HL-60/S4 treated with phorbol 12-myristate 13-acetate at 8.2 ng/mL for 4 days and 3 days (cell line): ENCODE measurements around the gene INS.

ENCODE experiments used
- in situ Hi-C: fragments of 300-500 bp; cut with MboI; formaldehyde crosslinking; loops from 2 replicates; pipeline ENCODE4 v1.15.0; 2022; ENCODE audit warnings: low sequenced_read_pairs

Gene INS

DNA sequence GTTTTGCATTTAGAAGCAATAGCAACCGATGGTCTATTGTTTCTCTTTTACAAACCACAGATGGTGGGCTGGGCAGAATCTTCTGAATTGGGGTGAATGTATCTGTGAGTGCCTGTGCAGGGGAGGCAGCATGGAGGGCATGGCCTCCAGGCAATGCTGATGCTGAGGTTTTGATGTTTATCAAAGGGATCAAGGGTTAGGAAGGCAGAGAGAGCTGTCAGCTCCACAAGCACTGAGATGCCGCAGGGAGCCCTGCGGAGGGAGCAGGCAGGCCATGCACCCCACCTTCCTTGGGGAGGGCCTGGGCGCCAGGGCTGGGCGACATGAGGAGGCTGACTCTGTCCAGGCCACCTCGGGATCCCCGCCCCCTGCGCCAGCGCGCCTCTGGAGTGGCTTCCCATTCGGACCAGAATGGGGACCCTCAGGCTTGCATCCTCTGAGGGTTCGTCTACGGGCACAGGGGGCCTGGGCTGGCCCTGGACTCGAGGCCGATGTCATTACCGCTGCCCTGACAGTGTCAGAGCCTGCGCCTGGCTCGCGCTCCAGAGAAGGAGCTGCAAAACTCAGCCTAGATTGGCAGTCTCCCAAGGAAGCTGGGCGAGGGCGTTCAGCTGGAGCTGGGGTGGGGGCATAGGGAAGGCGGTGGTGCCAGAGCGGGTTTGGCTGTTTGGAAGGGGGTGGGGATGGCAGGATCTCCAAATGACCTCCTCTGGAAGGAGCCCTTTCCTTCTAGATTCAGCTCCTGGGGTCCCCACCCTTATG is 24.5 kb upstream of the INS start:
- in situ Hi-C loops, result loop anchor here (25.0 kb wide), 1 partner anchor 227 kb away; the partner anchor contains the start of gene TSSC4

DNA sequence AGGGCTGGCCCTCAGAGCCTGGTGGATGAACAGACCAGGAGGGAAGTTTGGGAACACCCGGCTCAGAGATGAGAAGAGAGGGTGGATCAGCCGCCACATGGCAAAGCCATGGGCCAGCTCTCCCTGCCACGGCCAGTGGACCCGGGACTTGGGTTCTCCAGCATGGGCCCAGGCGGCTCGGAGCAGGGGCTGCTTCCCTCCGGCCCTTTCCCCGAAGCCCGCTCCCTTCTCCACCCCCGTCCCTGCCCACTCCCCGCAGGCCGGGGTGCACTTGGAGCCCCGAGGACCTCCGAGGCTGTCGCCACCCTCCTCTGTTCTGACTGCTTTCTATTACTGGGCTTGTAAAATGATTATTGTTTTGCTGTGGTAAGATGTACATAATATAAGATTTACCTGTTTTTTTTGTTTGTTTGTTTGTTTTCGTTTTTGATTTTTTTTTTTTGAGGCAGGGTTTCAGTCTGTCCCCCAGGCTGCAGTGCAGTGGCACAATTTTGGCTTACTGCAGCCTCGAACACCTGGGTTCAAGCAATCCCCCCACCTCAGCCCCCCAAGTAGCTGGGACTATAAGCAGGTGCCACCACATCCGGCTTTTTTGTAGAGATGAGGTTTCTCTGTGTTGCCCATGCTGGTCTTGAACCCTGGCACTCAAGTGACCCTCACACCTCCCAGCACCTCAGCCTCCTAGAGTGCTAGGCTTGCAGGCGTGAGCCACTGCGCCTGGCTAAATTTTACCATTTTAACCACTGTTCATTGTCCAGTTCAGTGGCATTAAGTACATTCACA is 21.9 kb upstream of the INS start:
- in situ Hi-C loops, result loop anchor here (25.0 kb wide), 1 partner anchor 229 kb away; the partner anchor contains the start of gene TSSC4

DNA sequence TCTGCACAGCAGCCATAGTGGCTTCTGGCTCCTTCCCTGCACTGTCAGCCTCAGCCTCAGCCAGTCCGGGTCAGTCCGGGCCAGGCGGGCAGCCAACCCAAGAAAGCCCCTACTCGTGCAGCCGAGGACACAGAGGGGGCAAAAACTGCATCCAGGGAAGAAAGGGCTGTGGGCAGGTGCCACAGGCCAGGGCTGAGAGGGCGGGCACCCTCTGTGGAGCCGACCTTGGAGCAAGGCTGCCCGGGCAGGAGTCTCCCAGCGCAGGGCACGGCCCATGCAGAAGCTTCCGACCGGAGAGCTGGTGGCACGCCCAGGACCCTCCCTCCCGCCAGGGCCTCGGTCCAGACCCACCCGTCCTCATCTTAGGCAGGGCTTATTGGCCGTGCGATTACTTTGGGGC is 21.1 kb upstream of the INS start:
- in situ Hi-C loops, result loop anchor here (25.0 kb wide), 1 partner anchor 230 kb away; the partner anchor contains the start of gene TSSC4

DNA sequence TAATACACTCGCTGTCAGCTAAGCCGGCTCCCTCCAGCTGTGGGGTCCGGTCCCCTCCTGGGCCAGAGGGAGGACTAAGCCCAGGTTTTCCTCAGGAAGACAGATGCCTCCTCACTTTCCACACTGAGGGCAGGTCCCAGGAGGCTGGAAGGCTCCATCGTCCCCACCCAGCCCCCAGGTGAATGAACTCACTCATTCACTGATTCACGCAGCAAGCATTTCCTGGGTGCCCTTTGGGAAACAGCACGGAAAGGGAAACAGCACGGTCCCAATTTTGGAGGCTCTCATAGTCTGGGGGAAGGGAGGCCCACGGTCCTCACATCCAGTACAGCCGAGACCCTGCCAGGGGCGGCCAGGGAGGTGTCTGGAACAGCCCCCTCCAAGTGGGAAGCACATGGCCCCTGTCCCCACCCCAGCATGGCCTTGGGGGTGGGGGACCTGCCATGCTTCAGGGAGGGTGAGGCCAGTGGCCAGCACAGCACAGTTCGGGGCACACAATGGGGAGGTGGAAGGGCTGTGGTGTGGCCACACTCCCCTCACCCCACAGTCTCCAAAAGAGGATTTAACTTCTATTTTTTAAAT is 19.9 kb upstream of the INS start:
- in situ Hi-C loops, result loop anchor here (25.0 kb wide), 1 partner anchor 231 kb away; the partner anchor contains the start of gene TSSC4

DNA sequence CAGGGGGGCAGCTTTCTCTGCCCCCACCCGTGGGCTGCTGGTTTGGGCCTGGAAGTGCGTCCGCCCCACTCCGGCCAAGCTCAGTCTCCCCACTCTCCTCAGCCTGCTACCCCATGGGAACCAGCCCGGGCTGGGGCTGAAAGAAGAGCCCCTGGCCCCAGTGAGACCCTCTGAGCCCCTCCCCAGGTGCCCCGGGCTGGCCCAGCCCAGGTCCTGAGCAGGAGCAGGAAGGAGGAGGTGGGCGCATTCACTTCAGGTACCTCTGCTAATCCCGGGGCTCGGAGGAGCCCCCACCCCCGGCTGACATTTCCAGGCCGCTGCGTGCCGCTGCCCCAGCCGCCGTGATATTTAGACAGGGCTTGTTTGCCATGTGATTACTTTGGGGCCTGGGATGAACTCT is 19.3 kb upstream of the INS start:
- in situ Hi-C loops, result loop anchor here (25.0 kb wide), 1 partner anchor 232 kb away; the partner anchor contains the start of gene TSSC4

DNA sequence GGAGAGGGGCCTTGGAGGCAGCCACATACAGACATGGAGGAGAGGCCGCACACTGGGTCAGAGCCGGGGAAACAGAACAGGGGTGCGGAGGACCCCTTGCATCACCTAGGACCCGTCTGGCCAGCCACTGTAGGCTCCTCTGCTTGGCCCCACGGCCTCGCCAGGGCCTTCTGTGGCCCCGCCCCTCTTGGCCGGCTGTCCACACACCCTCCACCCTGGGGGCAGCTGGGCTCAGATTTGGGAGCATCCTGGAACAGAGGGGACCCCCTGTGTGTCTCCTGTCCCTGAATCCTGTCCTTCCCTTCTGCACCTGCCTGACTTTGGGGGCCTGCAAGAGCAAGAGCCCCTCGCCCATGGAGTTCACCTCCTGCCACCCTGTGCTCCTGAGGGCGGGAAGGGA is 18.5 kb upstream of the INS start:
- in situ Hi-C loops, result loop anchor here (25.0 kb wide), 1 partner anchor 233 kb away; the partner anchor contains the start of gene TSSC4

DNA sequence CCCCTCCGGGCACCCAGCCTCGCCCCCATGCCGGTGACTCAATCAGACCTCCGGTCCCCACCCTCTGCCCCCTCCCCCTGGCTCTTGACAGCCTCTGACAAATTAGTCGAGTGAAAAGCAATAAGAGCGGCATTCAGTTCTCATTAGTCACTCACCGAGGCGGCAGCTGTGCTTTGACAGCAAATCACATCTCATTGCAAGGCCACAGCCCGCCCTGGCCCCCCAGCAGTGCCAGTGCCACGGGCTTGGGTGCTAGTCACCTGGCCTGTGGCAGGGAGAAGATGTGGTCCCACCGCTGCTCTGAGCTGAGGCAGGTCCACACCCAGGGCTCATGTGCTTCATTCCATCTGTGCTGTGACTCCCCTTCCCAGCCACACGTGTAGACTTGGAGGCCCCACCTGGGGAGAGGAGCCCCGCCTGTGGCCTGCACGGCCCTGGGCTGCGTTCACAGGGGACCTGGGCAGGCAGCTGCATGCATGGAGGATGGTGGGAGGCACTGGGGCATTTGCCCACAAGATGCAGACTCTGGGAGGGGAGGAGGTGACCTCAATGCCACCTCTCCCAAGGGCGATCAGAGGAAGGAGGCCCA is 18.0 kb upstream of the INS start:
- in situ Hi-C loops, result loop anchor here (25.0 kb wide), 1 partner anchor 233 kb away; the partner anchor contains the start of gene TSSC4

DNA sequence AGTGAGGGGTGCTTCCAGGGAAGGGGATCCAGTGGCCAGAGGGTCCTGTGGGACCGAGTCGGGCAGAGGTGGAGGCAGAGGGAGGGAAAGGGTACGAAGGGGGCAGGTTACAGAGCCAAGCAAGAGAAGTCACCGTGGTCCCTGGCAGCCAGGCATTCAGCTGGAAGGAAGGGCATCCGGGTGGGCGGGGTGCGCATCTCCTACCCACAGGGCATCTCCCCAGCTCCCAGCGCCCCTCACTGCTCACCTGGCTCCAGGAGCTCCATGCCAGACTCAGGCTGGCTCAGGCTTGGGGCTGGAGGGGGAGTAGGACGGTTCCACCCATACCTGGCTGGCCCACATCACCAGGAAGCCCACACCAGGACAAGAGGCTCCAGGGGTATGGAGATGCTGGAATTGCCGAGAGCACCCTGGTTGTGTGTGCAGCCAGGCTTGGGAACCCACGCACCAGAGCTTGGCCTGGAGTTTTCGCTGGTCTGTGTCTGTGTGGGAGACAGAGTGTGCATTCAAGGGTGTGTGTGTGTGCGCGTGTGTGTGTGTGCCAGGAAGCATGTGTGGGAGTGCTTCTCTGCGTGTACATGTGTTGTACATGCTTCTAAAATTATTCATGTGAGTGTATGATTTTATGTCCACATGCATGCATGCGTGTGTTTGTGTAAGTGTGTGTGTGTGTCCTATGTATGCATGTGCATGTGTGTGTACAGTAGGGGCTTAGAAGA is 17.2 kb upstream of the INS start:
- in situ Hi-C loops, result loop anchor here (25.0 kb wide), 1 partner anchor 234 kb away; the partner anchor contains the start of gene TSSC4

DNA sequence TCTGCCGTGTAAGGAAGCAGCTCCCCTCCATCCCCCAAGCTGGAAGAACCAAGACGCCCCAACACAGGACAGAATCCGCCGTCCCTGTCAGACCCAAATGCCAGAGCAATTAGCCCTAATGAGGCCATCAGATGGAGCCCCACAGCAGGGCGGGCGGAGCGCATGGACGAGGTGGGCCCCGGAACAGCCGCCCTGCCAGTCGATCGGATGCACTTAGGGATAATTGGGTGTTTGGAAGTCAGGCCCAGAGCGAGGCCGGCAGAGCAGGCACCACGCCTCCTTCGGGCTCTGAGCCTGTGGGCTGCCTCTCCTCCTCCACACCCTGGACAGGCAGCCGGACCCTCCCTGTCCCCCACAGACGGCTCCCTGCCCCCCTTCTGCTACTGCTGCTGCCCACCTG is 16.1 kb upstream of the INS start:
- in situ Hi-C loops, result loop anchor here (25.0 kb wide), 1 partner anchor 235 kb away; the partner anchor contains the start of gene TSSC4

DNA sequence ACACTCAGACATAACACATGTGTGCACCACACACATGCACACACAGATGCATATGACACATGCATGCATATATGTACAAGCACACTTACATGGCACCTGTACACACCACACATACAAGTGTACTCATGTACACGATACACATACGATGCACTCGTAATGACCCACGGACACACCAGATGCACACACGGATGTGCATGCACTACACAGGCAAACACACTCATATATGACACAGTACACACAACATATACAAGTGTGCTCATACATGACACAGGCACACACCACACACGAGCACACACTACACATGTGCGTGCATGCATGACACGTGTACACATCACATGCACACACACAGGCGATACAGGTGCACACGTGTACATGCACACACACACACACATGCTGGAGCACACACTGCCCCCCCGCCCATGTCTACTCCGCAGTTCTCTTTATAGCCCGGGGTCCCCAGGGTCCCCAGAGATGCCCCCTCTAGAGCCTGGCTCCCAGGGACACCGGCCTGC is 15.4 kb upstream of the INS start:
- in situ Hi-C loops, result loop anchor here (25.0 kb wide), 1 partner anchor 236 kb away; the partner anchor contains the start of gene TSSC4

DNA sequence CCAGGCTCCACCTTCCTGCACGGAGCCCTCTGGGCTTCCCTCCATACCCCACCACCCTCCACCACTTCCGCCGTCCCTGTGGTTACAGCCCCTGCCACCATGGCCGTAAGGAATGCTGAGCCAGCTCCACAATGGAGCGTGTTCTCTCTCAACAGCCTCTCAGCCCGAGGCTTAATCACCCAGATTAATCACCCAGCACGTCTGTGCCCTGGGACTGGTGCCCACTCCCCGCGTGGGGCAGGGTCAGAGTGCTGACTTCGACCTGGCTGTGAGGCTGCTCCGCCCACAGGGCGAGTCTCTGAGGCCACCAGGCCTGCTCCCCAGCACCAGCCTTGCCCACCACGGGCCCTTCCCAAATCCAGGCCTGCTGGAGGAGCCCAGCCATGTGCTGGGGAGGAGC is 14.7 kb upstream of the INS start:
- in situ Hi-C loops, result loop anchor here (25.0 kb wide), 1 partner anchor 237 kb away; the partner anchor contains the start of gene TSSC4

DNA sequence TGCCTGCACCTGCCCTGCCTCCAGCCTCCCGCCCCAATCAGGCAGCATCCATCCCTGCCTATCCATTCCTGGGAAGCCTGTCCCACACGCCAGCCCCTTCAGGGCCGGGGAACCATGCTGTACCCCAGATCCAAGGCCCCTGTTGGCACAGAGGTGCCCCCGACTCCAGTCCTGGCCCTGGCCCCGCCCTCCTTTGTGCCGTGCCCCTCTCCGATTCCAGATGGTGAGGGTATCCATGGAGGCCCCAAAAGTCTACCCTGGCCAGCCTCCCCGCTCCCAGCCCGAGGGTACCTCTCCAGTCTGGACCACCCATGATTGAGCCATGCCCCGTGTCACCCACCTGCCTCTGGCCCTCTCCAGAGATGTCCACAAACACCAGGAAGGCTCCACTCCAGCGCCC is 13.4 kb upstream of the INS start:
- in situ Hi-C loops, result no loop called here

DNA sequence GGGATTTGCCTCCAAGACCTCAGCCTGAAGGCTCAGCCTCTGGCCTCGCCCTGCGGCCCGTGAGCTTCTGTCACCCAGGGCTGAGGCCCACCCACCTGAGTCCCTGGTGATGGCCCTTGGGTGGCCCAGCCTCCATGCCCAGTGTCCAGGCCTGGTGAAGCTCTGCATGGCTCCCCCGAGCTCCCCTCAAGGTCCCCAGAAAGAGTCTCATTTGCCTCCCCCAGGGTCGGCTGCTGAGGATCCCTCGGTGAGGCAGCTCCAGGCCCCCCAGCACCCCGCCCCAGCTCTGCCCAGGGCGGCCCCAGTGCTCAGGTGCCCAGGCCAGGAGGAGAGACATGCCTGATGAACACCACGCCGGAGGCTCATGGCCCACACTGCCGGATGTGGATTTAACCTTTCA is 12.8 kb upstream of the INS start:
- in situ Hi-C loops, result no loop called here

DNA sequence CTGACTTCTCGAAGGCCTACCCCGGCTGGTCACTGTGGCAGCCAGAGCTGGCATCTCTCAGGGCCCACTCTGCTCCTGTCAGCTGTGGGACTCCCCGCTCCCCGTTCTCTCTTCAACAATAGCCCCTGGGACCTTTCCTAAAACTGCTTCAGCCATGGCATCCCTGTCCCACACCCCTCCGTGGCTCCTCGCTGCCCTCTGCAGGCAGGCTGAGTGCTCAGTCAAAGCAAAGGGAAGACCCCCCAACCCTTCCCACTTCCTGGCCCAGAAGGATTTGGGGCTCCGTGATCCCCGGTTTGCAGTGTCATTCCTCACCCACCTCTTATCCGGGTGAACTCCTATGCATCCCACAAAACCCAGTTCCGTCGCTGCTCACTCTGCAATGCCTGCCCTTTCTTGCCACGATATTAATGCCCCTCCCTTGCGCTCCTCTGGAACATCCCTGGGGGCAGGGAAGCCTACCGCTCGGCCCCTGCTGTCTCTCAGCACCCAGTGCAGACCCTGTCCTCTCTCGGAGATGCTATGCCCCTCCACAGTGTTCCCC is 12.2 kb upstream of the INS start:
- in situ Hi-C loops, result no loop called here

DNA sequence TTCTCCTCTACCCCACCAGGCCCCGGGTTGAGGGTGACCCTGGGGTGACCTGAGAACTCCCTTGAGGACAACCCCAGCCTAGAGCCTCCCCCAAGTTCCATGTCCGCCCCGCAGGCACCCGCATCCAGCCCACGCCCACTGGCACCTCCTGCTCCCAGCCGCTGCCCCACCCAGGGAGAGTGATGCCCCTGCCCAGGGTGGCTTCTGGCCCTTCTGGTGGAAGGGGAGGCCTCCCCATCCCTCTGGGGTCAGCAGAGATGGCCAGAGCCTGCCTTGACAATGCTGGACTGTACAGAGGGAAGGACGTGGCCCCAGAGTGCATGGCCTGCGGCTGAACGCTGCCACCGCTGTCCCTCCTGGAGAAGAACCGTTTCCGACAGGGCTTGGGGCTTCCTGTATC is 11.7 kb upstream of the INS start:
- in situ Hi-C loops, result no loop called here

DNA sequence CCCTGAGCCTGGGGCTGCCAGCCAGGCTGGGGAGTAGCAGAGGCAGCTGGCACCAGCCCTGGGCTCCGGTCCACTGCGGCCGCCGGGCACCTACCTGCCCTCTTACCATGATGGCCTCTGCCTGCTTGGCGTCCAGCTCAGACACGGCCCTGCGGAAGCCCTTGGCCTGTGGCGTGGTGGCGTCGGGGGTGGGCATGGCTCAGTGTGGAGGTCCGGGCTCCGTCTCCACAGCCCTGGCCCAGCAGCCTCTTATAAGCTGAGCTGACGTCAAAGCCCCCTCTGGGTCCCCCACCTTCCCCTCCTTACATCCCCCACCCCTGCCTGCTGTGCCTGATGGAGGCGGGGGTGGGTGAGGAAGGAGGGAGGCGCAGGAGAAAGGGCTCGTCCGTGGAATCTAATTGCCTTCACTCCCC is 10.6 kb upstream of the INS start, which contains the start of gene TH:
TH (minus strand) TSS at position 225 of the 413 bp plus-strand sequence; CDS start at position 196, 29 bp downstream.
- in situ Hi-C loops, result no loop called here

DNA sequence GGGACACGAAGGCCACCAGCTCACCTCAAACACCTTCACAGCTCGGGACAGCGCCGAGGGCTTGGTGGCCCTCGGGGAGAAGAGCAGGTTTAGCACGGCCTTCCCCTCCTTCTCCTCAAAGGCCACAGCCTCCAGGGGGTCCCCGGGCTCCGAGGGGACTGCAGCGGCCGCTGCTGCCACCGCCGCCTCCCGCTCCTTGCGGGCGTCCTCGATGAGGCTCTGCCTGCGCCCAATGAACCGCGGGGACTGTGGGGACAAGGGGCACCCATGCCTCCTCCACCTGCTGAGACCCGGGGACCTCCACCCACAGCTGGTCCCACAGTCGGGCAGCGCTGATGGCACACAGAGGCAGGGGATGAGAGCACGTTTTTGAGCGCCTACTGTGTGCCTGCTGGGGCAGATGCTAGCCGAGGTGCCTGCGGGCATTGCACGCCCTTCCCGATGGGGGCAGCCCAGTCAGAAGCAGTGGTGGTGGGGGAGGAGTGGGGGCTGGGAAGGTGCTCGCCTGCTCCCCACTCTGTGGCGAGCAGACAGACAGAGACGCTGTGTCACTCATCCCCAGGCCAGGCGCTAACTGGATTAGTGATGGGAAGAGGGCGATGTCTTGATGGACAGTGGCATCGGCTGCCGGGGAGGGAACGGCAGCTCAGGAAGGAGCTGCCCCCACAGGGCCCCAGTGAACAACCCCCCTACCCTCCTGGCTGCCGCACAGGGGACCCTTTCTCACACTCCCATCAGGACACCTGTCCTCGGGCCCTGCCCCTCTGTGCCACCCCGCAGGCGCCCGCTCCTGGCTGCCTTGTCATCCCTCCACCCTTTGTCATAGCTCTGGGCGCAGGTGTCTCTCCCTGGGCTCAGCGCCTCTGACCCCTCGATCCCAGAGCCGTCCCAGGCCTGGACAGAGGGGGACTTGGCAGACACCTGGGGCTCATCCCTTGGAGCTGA is 8.9 kb upstream of the INS start:
- in situ Hi-C loops, result no loop called here

DNA sequence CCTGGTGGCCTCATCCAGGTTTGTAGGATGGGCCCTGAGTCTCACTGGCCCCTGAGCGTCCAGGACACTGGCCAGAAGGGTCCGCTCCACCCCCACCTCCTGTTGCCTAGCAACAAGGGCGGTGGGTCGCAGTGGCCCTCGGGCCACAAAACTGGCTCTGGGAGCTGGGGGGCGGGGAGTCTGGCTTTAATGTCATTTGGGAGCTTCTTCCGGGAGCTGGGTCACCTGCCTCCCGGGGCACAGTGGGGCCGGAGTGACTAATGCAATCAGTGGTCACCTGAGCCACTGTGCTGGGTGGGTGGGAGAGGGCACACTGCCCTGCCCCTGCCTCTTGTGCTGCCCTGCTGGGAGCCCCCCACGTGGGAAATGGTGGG is 8.0 kb upstream of the INS start:
- in situ Hi-C loops, result no loop called here
